Dedifferentiated amniotic fluid mesenchymal stem cell (primary cell): ENCODE results near the gene KRTAP4-5.
"Not testable (repeated sequence)": the region's sequence is repeated elsewhere in the genome, so short reads cannot be mapped to it uniquely, and the experiment has no call there.

ENCODE experiments used
- DNase-seq: peaks from one replicate; pipeline ENCODE4 v3.0.0-alpha.2; 2016; ENCODE audit errors: extremely low spot score

Gene KRTAP4-5

DNA sequence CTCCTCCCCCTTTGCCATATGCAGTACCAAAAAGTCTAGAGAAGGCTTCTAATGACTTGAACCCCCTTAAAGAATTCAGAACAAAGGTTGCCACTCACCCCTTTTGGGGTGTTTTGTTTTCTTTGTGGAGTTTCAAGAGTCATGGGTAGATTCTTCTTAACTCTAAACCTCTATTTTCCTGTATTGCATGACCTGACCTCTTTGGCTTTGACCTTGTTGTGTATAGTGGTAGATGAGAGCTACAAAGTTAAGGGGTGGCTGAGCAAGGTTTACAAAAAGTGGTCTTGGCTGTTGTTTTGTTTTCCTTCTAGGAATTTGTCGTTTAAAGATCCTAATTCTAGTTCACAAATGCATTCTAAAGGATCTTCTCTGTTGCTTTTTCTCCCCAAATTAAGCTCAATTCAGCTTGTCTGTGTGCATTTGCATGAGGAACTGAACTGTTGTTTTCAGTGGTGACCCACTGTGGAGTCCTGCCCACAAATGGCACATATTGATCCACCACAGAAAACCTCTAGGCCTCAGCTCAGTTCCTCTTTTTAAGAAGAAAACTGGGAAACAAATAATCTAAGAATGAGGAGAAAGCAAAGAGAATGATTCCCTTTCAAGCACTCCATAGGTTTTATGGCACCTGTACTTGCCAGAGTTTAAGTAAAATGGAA, 40.8 kb downstream of the KRTAP4-5 start:
- DNase-seq, result not testable (repeated sequence)

DNA sequence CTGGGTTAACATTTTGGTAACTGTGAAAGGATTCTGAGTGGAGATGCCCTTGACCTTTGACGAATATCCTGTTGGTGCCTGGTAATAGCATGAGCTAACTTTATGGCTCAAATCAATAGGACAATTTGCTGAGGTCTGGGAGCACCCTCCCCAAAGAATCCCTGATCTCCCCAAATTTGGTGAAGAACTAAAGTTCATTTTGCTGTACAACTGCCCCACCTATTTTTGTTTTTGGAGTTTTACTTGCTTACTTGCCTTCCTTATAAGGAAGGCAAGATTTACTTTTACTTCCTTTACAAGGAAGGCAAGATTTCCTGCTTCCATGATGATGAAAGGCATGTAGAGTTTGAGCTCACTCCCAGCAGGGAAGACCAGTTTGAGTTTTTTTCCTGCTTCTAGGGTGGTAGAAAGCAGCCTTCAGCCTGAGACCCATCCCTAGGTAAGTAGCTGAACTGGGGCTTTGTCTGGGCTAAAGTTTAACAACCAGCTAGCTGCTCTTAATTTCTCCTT, 41.6 kb downstream of the KRTAP4-5 start:
- no peak for DNase-seq

- not testable (repeated sequence) for DNase-seq
These were observed 44.3 kb downstream of the KRTAP4-5 start, which contains the start of gene KRTAP4-9 for GRCh38 chr17:41105347-41105746. TSS of gene KRTAP4-9 (plus strand) at chr17:41105389. CDS start at chr17:41105389, 0 bp downstream.

DNA sequence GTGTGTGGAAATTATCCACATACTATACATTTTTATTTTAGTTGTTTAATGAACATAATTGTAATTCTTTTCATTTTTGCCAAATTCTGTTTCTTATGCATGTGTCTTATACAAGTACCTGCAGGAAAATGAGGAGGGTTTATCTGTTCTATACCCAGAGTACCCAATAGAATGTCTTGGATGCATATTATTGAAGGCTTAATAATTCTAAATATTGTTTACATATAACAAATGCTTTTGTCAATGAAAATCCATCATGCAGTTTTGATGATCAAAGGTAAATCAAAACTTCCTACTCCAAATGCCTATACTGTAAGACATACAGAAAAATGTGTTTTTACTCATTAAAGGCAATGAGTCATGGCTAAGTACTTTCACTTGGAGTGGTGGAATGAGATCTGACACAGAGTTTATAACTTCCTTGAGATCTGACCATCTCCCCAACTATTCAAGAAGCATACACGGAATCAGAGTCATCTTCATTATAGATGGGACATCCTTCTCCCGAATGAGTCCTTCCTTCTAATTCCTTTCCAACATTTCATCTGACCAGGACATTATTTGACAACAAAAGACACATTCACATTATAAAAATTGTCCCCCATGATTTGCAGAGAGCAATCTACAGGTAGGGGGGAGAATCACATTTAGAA, 45.1 kb downstream of the KRTAP4-5 start:
- not testable (repeated sequence) for DNase-seq

GRCh38 chr17:41103896-41104295, 45.7 kb downstream of the KRTAP4-5 start:
- no peak for DNase-seq

DNA sequence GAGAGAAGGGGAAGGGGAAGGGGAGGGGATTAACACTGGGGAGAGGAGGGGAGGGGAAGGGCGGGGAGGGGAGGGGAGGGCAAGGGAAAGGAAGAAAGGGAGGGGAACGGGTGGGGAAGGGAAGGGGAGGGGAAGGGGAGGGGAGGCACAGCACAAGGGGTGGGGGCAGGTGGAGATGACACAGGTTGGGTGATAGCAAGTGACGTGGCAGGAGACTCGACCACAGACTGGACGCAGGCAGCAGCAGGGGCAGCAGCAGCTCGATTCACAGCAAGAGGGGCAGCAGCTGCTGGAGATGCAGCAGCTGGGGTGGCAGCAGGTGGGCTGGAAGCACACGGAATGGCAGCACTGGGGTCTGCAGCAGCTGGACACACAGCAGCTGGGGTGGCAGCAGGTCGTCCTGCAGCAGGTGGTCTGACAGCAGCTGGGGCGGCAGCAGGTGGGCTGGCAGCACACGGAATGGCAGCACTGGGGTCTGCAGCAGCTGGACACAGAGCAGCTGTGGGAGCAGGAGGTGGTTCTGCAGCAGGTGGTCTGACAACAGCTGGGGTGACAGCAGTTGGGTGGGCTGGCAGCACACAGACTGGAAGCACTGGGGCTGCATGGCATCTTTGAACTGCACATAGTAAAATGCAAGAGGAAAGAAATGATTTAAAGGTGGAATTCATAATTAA, 47.9 kb downstream of the KRTAP4-5 start, which contains the start of gene KRTAP4-16:
TSS of gene KRTAP4-16 (minus strand) at position 624 of the 674 bp plus-strand sequence. CDS start at position 624, 0 bp downstream.
- no peak for DNase-seq

DNA sequence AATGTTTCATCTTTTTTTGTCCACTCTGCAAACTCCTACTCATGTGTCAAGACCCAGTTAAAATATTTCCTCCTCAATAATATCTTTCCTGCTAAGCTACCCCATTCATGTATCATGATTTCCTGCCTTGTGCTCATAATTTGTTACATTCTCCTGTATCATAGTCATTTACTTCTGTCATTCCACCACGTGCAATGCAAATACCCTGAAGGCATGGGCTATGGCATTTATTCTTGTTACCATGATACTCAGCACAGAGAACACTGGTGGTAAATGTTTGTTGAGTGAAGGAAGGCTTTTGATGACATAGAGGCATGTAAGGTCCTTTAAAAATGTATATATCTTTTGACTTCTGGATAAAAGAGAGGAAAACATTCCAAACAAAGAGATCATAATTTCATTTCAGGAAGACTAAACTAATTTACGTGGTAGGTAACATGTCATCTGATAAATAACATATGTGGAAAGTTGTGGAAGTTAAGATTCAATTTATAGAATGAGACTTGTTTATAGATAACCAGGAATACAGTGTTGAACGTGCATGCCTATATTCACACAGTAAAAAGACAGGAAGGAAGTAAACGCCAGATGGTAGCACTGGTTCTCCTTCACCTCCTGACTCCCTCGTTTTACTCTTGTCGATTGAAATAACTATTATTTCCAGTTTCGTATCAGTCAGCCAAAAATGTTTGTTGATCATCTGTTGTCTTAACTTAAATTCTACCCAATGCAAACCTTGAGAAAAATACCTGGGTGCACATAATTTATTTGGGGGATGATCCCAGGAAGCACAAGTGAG, 49.7 kb downstream of the KRTAP4-5 start:
- DNase-seq, result peak; percentile 87
